GM19238 (cell line): Measurements from ENCODE around the gene SEC31B.

Experiments used
- DNase-seq: peaks from one replicate; pipeline ENCODE4 v3.0.0; 2011; ENCODE audit warnings: low spot score; ENCODE audit not compliant: insufficient read length

Gene SEC31B

GRCh38 chr10:100446130-100446761, 73.4 kb downstream of the SEC31B start:
- no peak for DNase-seq

DNA sequence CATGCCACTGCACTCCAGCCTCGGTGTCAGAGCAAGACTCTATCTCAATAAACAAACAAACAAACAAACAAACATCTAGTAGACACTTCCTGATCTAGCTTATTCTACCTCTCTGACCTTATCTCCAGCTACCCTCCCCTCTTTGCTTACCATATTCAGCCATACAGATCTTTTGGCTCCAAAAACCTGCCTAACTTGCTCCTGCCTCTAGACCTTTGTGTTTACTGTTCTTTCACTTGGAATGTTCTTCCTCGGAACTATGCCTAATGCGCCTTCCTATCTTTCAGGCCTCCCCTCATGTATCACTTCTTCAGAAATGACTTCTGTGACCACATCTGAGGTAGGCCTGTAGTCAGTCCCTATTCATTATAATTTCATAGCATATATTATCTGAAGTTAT, 77.1 kb downstream of the SEC31B start:
- DNase-seq = no peak

GRCh38 chr10:100438674-100439315, 80.9 kb downstream of the SEC31B start:
- DNase-seq = no peak
